Colon (tissue), 2 donors: Measurements from ENCODE around the gene ADGRE2.
"Not testable (repeated sequence)": the region's sequence is repeated elsewhere in the genome, so short reads cannot be mapped to it uniquely, and the experiment has no call there.

Experiments
- FAIRE-seq: peaks from 2 replicates; lab custom pipeline; 2012; peaks lifted over from hg19 to GRCh38; lab: Jason Lieb, UNC
- donor health status: control.
- donor health status: control.

Gene ADGRE2

DNA sequence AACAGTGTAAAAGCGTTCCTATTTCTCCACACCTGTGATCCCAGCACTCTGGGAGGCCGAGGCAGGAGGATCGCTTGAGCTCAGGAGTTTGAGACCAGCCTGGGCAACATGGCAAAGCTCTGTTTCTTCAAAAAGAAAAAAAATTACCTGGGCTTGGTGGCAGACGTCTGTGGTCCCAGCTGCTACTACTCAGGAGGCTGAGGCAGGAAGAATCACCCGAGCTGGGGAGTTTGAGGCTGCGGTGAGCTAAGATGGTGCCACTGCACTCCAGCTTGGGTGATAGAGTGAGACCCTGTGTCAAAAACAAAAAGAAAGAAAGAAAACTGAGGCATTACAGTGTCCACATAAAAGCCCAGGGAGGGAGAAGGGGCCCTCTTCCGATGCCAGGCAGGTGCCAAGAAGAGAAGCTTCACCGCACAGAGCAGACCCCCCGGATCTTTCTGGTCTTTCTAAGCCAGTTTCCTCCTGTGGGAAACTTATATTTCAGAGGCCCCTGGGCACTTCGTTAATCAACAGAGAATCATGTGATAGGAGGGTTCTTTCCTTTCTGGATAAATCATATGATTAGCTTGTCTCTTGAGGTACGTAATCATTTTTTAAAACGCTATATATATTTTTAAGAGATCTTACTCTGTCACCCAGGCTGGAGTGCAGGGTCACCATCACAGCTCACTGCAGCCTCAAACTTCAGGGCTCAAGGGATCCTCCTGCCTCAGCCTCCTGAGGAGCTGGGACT lies at the start of gene ADGRE2:
ADGRE2 (minus strand) TSS at position 451 of the 736 bp plus-strand sequence. CDS start 1,804 bp downstream, outside the sequence.
- not testable (repeated sequence) for FAIRE-seq

DNA sequence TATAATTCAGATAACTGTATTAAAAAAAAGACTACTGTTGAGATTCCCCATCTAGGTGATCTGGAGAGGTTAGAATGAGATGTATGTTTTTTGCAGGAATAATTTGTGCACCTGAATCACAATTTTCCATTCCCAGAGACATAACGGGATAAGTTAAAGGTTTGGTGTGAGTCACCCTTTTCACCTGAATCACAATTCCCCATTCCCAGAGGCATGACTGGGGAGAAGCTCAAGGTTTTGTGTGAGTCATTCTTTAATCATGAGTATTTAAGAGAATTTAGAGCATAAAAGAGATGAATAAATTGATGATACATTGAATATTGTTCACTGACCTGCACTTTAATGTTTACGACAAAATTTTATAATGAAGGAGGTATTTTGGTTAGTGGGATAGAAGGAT lies 47.6 kb upstream of the ADGRE2 start:
- no peak for FAIRE-seq

DNA sequence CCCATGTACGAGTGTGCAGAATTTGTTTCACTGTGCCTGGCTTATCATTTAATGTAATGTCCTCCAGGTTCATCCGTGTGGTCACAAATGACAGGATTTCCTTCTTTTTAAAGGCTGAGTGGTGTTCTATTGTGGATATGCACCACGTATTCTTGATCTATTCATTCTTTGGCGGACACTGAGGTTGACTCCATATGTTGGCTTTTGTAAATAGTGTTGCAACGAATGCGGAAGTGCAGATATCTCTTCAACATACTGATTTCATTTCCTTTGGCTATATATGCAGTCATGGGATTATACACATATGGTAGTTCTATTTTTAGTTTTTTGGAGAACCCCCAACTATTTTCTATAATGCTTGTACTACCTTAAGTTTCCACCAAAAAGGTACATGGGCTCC lies 43.6 kb upstream of the ADGRE2 start:
- FAIRE-seq = no peak

DNA sequence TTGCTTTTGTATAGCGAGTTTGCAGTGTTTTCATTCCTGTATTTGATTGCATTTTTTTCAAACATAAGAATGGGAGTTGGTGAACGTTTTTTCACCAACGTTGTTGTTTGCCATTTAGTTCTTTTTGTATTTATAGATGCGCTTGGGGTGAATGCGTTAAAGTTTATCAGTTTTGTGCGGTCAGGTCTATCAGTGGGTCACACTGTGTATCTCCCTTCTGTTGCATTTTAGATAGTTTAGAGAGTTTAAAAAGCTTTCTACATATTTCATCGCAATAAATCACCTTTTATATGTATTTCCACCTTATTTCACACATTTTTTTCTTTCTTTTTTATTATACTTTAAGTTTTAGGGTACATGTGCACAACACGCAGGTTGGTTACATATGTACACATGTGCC lies 40.2 kb upstream of the ADGRE2 start:
- FAIRE-seq = no peak

DNA sequence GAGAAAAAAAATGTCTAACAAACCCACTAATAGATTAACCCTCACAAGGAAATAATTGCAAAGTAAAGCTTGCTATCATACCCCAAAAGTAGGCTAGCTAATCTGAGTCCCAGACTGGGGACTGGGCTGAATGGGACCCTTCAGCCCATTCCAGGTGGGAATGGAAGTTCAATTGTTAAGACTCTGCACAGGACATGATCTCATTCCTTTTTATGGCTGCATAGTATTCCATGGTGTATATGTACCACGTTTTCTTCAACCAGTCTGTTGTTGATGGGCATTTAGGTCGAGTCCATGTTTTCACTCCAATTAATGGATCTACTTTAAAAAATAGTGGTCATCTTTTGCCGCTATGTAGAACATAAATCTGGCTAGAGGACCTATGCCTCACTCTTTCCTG lies 38.7 kb upstream of the ADGRE2 start:
- FAIRE-seq = no peak

DNA sequence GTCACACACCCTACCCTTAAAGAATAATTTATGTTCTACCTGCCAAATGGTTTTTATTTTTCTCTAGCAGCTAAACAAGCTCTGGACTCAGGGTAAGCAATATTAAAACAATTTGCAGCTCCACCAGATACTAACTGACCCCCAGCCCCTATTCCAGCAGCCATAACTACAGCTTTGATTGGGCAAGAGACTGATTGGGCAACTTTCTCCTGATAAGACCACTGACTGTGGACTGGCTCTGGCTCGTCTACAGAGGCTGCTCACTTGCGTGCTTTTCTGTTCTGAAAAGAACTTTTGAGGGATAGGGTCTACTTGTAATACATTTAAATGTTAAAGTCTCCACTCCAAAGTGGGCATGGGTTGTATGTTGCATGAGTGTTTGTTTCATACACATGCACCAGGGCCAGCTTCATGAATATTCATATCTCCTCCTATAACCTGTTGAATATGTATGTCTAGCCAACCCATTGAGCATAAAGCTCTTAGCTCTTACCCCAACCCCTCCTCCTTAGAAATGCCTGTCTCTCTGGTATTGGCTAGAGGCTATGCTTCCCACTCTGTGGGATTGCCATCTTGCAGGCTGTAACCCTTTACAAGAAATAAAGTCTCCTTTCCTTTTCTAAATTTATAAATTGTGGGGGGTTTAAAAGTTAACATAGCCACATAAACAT lies 36.8 kb upstream of the ADGRE2 start:
- no peak for FAIRE-seq

DNA sequence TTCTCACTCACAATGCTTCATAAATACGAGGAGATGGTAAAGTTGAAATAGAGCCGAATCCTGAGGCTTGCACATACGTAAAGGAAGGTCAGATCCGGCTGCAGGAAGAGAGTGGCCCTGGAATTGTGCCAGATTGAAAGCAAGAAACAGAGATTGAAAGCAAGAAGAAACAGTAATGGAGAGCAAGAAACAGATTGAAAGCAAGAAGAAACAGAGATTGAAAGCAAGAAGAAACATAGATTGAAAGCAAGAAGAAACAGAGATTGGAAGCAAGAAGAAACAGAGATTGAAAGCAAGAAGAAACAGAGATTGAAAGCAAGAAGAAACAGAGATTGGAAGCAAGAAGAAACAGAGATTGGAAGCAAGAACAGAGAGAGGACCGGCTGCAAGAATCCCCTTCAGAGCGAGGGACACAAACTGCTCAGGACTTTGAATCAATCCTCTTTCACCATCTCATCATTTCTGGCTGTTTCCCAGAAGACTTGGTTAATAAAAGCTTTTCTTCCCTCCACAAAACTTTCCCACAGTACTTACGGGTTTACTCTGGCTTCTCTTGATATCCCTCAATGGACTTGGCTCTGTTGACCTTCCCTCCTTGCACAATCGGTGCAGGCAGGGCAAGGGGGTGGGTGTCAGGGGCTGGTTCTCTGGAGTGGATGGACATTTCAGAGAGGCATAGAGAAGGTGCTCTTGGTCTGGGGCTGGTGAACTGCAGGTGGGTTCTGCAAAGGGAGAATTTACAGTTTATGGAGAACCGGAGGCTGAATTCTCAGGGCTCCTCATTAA lies 31.1 kb upstream of the ADGRE2 start:
- no peak for FAIRE-seq

DNA sequence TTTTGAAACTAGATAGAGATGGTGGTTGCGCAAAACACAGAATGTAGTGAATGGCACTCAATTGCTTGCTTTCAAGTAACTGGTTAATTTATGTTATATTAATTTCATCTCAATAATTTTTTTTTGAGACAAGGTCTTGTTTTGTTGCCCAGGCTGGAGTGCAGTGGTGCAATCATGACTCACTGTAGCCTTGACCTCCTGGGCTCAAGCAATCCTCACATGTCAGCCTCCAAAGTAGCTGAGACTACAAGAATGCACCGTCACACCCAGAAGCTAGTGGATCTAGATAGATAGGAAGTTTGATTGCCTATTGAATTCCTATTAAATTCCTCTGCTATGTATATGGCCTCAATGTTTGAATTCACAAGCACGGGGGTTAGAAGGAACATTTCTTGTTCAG lies 26.4 kb upstream of the ADGRE2 start:
- FAIRE-seq = no peak

DNA sequence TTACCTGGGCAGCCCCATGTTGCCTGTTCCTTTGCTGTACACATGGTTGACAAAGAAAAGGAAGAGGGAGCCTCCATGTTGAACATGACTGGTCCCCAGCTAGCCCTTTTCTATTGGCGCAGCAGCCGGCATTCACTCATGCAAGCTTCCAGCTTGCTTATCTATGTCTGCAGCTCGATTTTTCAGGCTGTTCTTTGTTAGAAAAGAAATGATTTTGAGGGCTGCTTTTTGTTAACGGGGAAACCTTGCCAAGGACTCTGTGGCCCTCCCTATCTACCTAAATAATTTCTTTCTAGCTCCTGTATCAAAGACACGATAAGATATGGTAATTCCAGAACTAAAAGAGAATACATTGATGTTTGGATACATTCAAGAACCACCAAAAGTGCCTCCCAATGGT lies 20.4 kb upstream of the ADGRE2 start:
- no peak for FAIRE-seq

DNA sequence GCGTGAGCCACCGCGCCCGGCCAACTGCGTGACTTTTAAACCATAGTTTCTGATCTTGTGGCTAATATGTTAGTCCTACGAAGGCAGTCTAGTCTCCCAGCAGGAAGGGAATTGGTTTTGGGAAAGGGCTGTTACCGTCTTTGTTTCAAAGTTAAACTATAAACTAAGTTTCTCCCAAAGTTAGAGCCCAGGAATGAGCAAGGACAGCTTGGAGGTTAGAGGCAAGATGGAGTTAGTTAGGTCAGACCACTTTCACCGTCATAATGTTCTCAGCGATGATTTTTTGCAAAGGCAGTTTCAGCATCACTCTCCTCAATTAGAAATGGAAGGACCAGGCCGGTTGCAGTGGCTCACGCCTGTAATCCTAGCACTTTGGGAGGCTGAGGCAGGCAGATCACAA lies 17.7 kb upstream of the ADGRE2 start:
- no peak for FAIRE-seq

DNA sequence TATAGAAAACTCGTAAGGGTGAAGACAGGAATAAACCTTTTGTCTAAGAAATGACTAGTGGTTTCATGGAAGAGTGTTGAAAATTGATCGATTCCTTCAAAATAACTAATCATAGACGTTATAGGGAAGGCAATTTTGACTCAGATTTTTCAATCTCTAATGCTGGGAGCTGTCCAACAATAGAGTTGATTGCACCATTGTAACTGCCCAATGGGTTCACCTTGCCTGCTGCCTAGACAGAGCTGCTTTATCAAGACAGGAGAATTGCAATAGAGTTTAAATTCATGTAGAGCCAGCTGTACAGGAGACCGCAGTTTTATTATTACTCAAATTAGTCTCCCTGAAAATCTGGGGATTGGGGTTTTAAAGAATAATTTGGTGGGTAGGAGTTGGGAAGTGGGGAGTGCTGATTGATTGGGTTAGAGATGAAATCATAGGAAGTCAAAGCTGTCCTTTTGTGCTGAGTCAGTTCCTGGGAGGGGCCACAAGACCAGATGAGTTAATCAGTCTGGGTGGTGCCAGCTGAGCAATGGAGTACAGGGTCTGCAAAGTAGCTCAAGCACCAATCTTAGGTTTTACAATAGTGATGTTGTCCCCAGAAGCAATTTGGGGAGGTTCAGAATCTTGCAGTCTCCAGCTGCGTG lies 16.8 kb upstream of the ADGRE2 start:
- no peak for FAIRE-seq

DNA sequence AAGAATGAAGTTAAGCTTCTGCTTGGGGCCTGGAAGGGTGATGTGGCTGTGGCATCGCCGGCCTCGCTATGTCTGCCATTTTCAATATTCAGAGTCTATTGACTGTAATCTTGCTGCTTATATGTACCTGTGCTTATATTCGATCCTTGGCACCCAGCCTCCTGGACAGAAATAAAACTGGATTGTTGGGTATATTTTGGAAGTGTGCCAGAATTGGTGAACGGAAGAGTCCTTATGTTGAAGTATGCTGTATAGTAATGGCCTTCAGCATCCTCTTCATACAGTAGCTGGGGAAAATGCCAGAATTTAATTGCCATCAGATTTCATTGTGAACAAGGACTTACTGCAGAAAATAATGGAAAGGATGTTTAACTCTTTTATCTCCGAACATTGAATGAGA lies 13.9 kb upstream of the ADGRE2 start:
- FAIRE-seq = not testable (repeated sequence)

DNA sequence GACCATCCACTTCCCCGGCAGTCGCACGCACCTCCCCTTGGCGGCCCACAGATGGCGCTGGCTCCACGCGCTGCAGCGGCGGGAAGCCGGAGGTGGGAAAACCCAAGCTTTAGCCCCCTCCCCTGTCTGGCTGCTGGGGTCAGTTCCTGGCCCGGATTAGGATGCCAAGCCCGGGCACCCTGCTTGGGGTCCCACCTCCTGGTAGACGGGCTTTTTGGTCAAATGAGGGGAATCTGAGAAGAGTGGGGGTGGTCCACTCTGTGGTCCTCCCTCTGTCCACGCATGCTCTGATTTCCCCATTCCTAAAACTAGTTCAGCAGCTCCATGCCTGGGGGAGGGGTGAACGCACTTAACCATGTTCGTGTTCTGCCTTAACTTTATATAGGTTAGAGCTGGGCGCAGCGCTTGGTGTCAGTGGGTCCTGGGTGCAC lies 8.1 kb upstream of the ADGRE2 start:
- FAIRE-seq = no peak

DNA sequence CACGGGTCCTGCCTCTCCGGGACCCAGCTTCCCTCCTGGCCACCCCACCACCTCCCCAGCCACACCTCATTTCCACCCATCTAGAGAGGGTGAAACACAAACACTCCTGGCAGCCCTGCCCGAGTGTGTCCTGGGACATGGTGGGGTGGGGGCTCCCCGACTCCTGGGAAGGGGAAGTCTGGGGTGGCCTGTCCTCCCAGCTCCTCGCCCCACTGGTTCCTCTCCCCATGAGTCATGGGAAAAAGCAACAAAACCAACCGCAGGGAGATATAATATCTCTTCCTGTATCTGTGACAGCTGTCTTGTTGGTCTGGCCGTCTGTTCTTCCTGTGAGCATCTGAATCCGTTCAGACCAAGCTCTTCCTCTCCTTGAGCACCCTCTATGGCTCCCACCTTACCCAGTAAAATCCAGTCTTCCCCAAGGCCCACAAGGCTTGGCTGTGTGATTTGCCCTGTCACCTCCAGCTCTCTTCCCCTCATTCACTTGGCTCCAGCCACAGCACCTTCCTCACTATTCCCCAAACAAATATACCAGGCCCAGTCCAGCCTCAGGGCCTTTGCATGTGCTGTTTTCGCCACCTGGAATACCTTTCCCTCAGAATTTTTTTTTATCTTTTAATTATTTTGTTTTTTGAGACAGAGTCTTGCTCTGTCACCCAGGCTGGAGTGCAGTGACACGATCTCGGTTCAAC lies 6.9 kb upstream of the ADGRE2 start:
- not testable (repeated sequence) for FAIRE-seq

DNA sequence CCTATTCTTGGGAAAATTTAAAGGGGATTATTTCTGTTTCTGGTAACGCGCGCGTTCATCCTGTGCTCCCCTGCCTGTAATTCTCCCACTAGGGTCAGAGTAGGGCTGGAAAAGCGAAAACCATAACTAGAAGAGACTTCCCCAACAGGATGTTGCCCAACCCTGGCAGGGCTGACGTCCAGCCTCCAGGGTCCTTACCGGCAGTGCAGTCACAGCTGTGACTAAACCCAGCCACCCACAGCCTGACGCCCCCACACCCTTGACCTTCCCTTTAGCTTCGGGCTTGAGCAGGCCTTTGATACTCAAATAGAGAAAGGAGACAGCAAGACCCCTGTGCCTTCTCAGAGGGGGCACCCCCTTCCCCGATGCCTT lies 6.4 kb upstream of the ADGRE2 start:
- FAIRE-seq = not testable (repeated sequence)

DNA sequence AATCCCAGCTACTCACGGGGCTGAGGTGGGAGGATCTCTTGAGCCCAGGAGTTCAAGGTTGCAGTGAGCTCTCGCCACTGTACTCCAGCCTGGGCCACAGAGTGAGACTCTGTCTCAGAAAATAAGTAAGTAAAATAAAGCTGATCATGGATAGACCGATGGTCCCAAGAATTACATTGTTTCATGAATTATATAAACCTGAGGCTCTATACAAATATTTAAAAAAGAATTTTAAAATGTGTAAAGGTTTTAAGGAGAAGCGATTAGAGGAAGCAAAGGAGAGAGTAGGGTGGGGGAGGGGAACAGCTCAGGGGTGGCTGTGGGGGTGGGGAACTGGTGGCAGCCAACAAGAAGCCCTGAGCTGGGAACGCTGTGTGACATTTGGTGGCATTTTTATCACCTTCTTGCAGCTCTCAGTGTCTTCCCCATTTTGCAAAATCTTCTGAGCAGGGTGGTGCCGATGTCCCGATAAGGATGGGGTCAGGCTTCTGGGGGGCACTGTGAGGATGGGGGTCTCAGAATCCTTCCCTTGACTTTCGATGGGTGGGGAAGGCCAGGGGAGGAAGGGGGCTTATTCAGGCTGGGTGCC lies 5.1 kb upstream of the ADGRE2 start:
- not testable (repeated sequence) for FAIRE-seq

DNA sequence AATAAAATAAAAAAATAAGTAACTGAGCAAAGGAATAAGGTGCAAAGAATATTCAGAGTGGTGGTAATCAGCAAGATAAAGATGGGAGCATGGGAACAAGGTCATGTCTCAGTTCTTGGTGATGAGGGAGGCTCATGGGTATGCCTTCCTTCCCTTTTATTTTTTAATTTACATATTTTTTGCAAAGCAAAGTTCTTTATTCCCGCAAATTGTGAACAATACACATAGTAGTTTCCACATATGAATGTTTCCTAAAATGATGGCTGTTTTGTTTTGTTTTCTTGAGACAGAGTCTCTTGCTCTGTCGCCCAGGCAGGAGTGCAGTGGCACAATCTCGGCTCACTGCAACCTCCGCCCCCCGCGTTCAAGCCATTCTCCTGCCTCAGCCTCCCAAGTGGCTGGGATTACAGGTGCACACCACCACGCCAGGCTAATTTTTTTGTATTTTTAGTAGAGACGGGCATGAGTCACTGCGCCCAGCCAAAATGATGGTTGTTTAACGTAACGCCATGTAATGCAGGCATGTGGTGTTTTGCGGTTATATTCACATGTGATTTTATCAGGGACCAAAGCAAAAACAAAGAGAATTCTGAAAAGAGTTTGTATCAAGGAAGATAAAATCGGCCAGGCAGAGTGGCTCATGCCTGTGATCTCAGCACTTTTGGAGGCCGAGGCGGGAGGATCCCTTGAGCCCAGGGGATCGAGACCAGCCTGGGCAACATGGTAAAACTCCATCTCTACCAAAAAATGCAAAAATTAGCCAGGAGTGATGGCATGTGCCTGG lies 4.5 kb upstream of the ADGRE2 start:
- no peak for FAIRE-seq

DNA sequence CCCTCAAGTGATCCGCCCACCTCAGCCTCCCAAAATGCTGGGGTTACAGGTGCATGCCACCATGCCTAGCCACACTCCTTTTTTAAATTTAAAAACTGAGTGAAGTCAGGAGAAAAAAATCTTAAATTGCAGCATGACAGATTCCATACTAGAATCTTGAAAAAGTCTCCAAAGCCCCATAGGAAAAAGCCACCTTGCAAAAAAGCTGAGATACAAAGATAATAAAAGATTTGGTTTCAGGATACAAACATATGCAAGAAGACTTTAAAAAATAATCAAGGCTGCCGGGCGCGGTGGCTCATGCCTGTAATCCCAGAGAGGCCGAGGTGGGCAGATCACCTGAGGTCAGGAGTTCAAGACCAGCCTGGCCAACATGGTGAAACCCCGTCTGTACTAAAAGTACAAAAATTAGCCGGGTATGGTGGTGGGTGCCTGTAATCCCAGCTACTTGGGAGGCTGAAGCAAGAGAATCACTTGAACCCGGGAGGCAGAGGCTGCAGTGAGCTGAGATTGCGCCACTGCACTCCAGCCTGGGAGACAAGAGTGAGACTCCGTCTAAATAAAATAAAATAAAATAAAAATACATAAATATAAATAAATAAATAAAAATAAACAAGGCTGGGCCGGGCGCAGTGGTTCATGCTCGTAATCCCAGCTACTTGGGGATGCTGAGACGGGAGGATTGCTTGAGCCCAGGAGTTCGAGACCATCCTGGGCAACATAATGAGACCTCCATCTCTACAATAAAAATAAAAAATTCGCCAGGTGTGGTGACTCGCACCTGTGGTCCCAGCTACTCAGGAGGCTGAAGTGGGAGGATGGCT lies 3.6 kb upstream of the ADGRE2 start:
- FAIRE-seq = not testable (repeated sequence)

DNA sequence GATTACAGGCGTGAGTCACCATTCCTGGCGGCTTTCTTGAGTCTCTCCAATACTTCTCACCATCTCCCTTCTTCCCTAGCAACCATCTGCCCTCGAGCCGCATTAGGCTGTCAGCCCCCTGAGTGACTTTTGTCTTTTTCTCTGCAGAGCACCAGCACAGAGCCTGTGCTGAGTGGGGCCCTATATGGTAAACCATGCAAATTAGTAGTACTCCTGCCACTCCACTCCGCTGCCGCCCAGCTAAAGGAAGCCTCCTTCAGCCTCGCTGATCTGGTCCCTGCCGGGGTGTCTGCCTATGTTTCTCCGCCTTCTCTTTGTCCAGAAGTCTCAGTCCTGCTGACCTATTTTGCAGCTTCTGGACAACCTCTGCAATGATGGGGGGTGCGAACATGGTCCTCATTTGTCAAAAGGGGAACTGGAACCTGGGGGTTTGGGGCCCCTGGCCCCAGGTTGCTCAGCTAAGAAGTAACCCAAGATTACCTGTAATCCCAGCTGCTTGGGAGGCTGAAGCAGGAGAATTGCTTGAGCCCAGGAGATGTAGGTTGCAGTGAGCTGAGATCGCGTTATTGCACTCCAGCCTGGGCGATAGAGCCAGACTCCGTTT lies 2.4 kb upstream of the ADGRE2 start:
- FAIRE-seq = not testable (repeated sequence)
